H9 (cell line): ENCODE measurements around the gene LIG3. TPM values are rescaled to one million over a fixed set of nuclear protein-coding genes. Genes with fewer than 3 reads are reported as not detected.

Experiments used
- DNase-seq: peaks from one replicate; pipeline ENCODE4 v3.0.0-alpha.2; 2017
- H2AFZ ChIP-seq: one replicate; pipeline ENCODE4 v1.6.1; 2013; ENCODE audit warnings: mild to moderate bottlenecking, low read length, control low read depth, moderate library complexity
- H2AK5ac ChIP-seq: 2 replicates; pipeline ENCODE4 v1.6.1; 2013; ENCODE audit warnings: low read length, control low read depth, mixed read lengths; ENCODE audit not compliant: insufficient read length
- H2BK120ac ChIP-seq: one replicate; pipeline ENCODE4 v1.6.1; 2013; ENCODE audit warnings: low read depth, mild to moderate bottlenecking, low read length, control low read depth, inconsistent platforms; ENCODE audit not compliant: poor library complexity, severe bottlenecking
- H2BK12ac ChIP-seq: 2 replicates; pipeline ENCODE4 v1.6.1; 2013; ENCODE audit warnings: low read length, control low read depth, mixed read lengths, low read depth; ENCODE audit not compliant: insufficient read length
- H2BK15ac ChIP-seq: 2 replicates; pipeline ENCODE4 v1.6.1; 2013; ENCODE audit warnings: low read depth, low read length, control low read depth
- H2BK20ac ChIP-seq: one replicate; pipeline ENCODE4 v1.6.1; 2013; ENCODE audit warnings: low read depth, mild to moderate bottlenecking, low read length, control low read depth, inconsistent platforms; ENCODE audit not compliant: poor library complexity, severe bottlenecking
- H2BK5ac ChIP-seq: 2 replicates; pipeline ENCODE4 v1.6.1; 2013; ENCODE audit warnings: low read length, control low read depth, mixed read lengths; ENCODE audit not compliant: insufficient read length
- H3K14ac ChIP-seq: 2 replicates; pipeline ENCODE4 v1.6.1; 2013; ENCODE audit warnings: low read length, control low read depth; ENCODE audit not compliant: insufficient read depth
- H3K18ac ChIP-seq: 2 replicates; pipeline ENCODE4 v1.6.1; 2013; ENCODE audit warnings: low read depth, mild to moderate bottlenecking, mixed read lengths, low read length, control low read depth; ENCODE audit not compliant: insufficient read length
- H3K23ac ChIP-seq: 2 replicates; pipeline ENCODE4 v1.6.1; 2013; ENCODE audit warnings: low read length, control low read depth, mixed read lengths, low read depth; ENCODE audit not compliant: insufficient read length
- H3K23me2 ChIP-seq: 2 replicates; pipeline ENCODE4 v1.6.1; 2013; ENCODE audit warnings: low read depth, mild to moderate bottlenecking, mixed read lengths, low read length, control low read depth; ENCODE audit not compliant: insufficient read length, poor library complexity, severe bottlenecking
- H3K27ac ChIP-seq: 2 replicates; pipeline ENCODE4 v1.5.1; 2013; ENCODE audit warnings: low read length, control low read depth, mixed read lengths, low read depth; ENCODE audit not compliant: insufficient read length
- H3K27me3 ChIP-seq: 2 replicates; pipeline ENCODE4 v1.6.1; 2013; ENCODE audit warnings: low read length, control low read depth, inconsistent platforms; ENCODE audit not compliant: insufficient read depth
- H3K4ac ChIP-seq: 2 replicates; pipeline ENCODE4 v1.6.1; 2013; ENCODE audit warnings: low read depth, mild to moderate bottlenecking, control low read depth, inconsistent platforms, low read length, moderate library complexity
- H3K4me1 ChIP-seq: 2 replicates; pipeline ENCODE4 v1.6.1; 2013; ENCODE audit warnings: low read length, control low read depth, inconsistent platforms; ENCODE audit not compliant: insufficient read depth
- H3K4me2 ChIP-seq: 2 replicates; pipeline ENCODE4 v1.6.1; 2013; ENCODE audit warnings: low read length, control low read depth, mixed read lengths; ENCODE audit not compliant: insufficient read length, insufficient read depth
- H3K56ac ChIP-seq: 2 replicates; pipeline ENCODE4 v1.6.1; 2013; ENCODE audit warnings: low read depth, mild to moderate bottlenecking, mixed read lengths, low read length, control low read depth; ENCODE audit not compliant: insufficient read length
- H3K79me1 ChIP-seq: 2 replicates; pipeline ENCODE4 v1.6.1; 2013; ENCODE audit warnings: low read depth, mild to moderate bottlenecking, moderate library complexity, low read length, control low read depth, inconsistent platforms; ENCODE audit not compliant: insufficient read depth, poor library complexity, severe bottlenecking
- H3K79me2 ChIP-seq: 2 replicates; pipeline ENCODE4 v1.6.1; 2013; ENCODE audit warnings: low read length, control low read depth, inconsistent platforms; ENCODE audit not compliant: insufficient read depth
- H3K9ac ChIP-seq: 2 replicates; pipeline ENCODE4 v1.6.1; 2013; ENCODE audit warnings: low read length, control low read depth, mixed read lengths; ENCODE audit not compliant: insufficient read length; ENCODE audit errors: extremely low read depth
- H3K9me3 ChIP-seq: one replicate; pipeline ENCODE4 v1.6.1; 2013; ENCODE audit warnings: low read depth, low read length, inconsistent platforms; ENCODE audit not compliant: control insufficient read depth
- H3T11ph ChIP-seq: one replicate; pipeline ENCODE4 v1.6.1; 2013; ENCODE audit warnings: mild to moderate bottlenecking, low read length, control low read depth, inconsistent platforms
- H4K20me1 ChIP-seq: one replicate; pipeline ENCODE4 v1.6.1; 2013; ENCODE audit not compliant: control insufficient read depth, insufficient read length, insufficient read depth
- H4K5ac ChIP-seq: 2 replicates; pipeline ENCODE4 v1.6.1; 2013; ENCODE audit warnings: low read depth, mild to moderate bottlenecking, mixed read lengths, low read length, control low read depth; ENCODE audit not compliant: insufficient read length
- H4K8ac ChIP-seq: replicated peaks from 2 replicates; pipeline ENCODE4 v1.6.1; 2013; ENCODE audit warnings: low read length, control low read depth, mixed read lengths, low read depth; ENCODE audit not compliant: insufficient read length
- H4K91ac ChIP-seq: 2 replicates; pipeline ENCODE4 v1.6.1; 2013; ENCODE audit warnings: low read depth, mild to moderate bottlenecking, moderate library complexity, mixed read lengths, low read length, control low read depth; ENCODE audit not compliant: insufficient read length
- H3K27ac Mint-ChIP-seq, 3 experiments: 2 replicates in 2 of 3; 3 replicates in 1 of 3; pipeline ENCODE4 v1.8.0; 2020 to 2021; ENCODE audit warnings: mixed read lengths in 3 of 3, mild to moderate bottlenecking in 1 of 3, moderate library complexity in 1 of 3
- H3K27me3 Mint-ChIP-seq: 2 replicates; pipeline ENCODE4 v1.8.0; 2021; ENCODE audit warnings: low read depth, mild to moderate bottlenecking, moderate library complexity, mixed read lengths
- H3K36me3 Mint-ChIP-seq, 3 experiments: 2 replicates in 2 of 3; 3 replicates in 1 of 3; pipeline ENCODE4 v1.8.0; 2020 to 2021; ENCODE audit warnings: low read depth in 3 of 3, mixed read lengths in 3 of 3; ENCODE audit not compliant: insufficient read depth in 1 of 3
- H3K4me1 Mint-ChIP-seq, 2 experiments: 2 replicates each; pipeline ENCODE4 v1.8.0; 2020; ENCODE audit warnings: mixed read lengths in 2 of 2
- H3K4me3 Mint-ChIP-seq, 2 experiments: 2 replicates in 1 of 2; 3 replicates in 1 of 2; pipeline ENCODE4 v1.8.0; 2020 to 2021; ENCODE audit warnings: mild to moderate bottlenecking in 2 of 2, mixed read lengths in 2 of 2, moderate library complexity in 1 of 2
- H3K9me3 Mint-ChIP-seq, 2 experiments: 2 replicates in 1 of 2; 3 replicates in 1 of 2; pipeline ENCODE4 v1.8.0; 2020; ENCODE audit warnings: mild to moderate bottlenecking in 2 of 2, mixed read lengths in 2 of 2, moderate library complexity in 1 of 2
- WGBS: extraction: QIAGEN DNeasy Blood & Tissue Kit; methylation state at CpG from one replicate; pipeline ENCODE4 v1.1.7; 2013; ENCODE audit warnings: missing lambda C conversion rate, low lambda C conversion rate, mixed read lengths; ENCODE audit not compliant: insufficient read length; ENCODE audit errors: extremely low coverage; 5-methylcytosine and 5-hydroxymethylcytosine counted together
- total RNA-seq: library from RNA; stranded (reverse); gene quantifications from 2 replicates; pipeline ENCODE4 v1.2.1, GENCODE V29; 2021
- TF ChIP-seq, protein P1 (sequence below): fragments of 200-600 bp; sonication (generic); conservative IDR thresholded peaks from 3 replicates; pipeline ENCODE4 v1.8.0; 2021; ENCODE audit warnings: antibody characterized with exemption, mild to moderate bottlenecking

LIG3 gene
- total RNA-seq, 1 experiment from 2014 or later: 96.0 TPM

- Histone ChIP-seq H3K9me3 (no peaks in the 10 kb centered on the region), H4K5ac (no peak overlapping the region), H2BK120ac (no peak overlapping the region), H2BK12ac (no peak overlapping the region), H3K79me2 (no peaks in the 10 kb centered on the region), H4K8ac (no peak overlapping the region), H3K23ac (no peak overlapping the region), H3K4ac (no peak overlapping the region), H3K4me1 (no peaks in the 10 kb centered on the region), H3K56ac (no peak overlapping the region), H3K23me2 (no peaks in the 10 kb centered on the region), H3K27ac (no peak overlapping the region), H3K18ac (no peak overlapping the region), H3T11ph (no peak overlapping the region), H2BK20ac (no peak overlapping the region), H3K14ac (no peak overlapping the region), H4K20me1 (no peaks in the 10 kb centered on the region), H3K27me3 (no peaks in the 10 kb centered on the region), H2AFZ (no peak overlapping the region), H3K4me2 (no peak overlapping the region), H3K79me1 (no peaks in the 10 kb centered on the region), H2BK15ac (no peak overlapping the region), H3K9ac (no peak overlapping the region), H4K91ac (no peak overlapping the region), H2BK5ac (no peak overlapping the region), H2AK5ac (no peak overlapping the region)
- no peak for DNase-seq
- no peak overlapping the region for H3K4me3 Mint-ChIP-seq
- no peaks in the 10 kb centered on the region for H3K36me3 Mint-ChIP-seq
- TF ChIP-seq, protein P1, sequence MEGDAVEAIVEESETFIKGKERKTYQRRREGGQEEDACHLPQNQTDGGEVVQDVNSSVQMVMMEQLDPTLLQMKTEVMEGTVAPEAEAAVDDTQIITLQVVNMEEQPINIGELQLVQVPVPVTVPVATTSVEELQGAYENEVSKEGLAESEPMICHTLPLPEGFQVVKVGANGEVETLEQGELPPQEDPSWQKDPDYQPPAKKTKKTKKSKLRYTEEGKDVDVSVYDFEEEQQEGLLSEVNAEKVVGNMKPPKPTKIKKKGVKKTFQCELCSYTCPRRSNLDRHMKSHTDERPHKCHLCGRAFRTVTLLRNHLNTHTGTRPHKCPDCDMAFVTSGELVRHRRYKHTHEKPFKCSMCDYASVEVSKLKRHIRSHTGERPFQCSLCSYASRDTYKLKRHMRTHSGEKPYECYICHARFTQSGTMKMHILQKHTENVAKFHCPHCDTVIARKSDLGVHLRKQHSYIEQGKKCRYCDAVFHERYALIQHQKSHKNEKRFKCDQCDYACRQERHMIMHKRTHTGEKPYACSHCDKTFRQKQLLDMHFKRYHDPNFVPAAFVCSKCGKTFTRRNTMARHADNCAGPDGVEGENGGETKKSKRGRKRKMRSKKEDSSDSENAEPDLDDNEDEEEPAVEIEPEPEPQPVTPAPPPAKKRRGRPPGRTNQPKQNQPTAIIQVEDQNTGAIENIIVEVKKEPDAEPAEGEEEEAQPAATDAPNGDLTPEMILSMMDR: no peak
- H3K27me3 Mint-ChIP-seq: peaks cover 1% of the 10 kb centered on the region
- H3K9me3 Mint-ChIP-seq: no peaks in the 10 kb centered on the region
- WGBS: no CpG with 5 or more reads among the region's 2 CpGs
- peaks cover 2% of the 10 kb centered on the region in 2 experiments for H3K4me1 Mint-ChIP-seq
- H3K27ac Mint-ChIP-seq: no peak overlapping the region
Observed at GRCh38 chr17:34974179-34974578, 6.1 kb upstream of the LIG3 start.
